Osteocyte (in vitro differentiated cells): ENCODE measurements around the gene TRPV4. TPM values are rescaled to one million over a fixed set of nuclear protein-coding genes. Genes with fewer than 3 reads are reported as not detected.

Experiments used
- DNase-seq: peaks from one replicate; pipeline ENCODE4 v3.0.0; 2021; ENCODE audit warnings: mixed read lengths; ENCODE audit not compliant: unreplicated experiment; ENCODE audit errors: extremely low spot score
- H3K27ac Mint-ChIP-seq: one replicate; pipeline ENCODE4 v1.8.0; 2021; ENCODE audit warnings: mild to moderate bottlenecking, mixed read lengths; ENCODE audit not compliant: unreplicated experiment
- H3K27me3 Mint-ChIP-seq: one replicate; pipeline ENCODE4 v1.8.0; 2021; ENCODE audit warnings: mixed read lengths; ENCODE audit not compliant: unreplicated experiment
- H3K36me3 Mint-ChIP-seq: one replicate; pipeline ENCODE4 v1.8.0; 2021; ENCODE audit warnings: mixed read lengths; ENCODE audit not compliant: unreplicated experiment
- H3K4me1 Mint-ChIP-seq: one replicate; pipeline ENCODE4 v1.8.0; 2021; ENCODE audit warnings: mixed read lengths; ENCODE audit not compliant: unreplicated experiment
- H3K4me3 Mint-ChIP-seq: one replicate; pipeline ENCODE4 v1.8.0; 2021; ENCODE audit warnings: mild to moderate bottlenecking, moderate library complexity, mixed read lengths; ENCODE audit not compliant: unreplicated experiment
- H3K9me3 Mint-ChIP-seq: one replicate; pipeline ENCODE4 v1.8.0; 2021; ENCODE audit warnings: mixed read lengths; ENCODE audit not compliant: unreplicated experiment
- total RNA-seq: library from RNA; stranded (reverse); gene quantifications from 2 replicates; pipeline ENCODE4 v1.2.1, GENCODE V29; 2021
- TF ChIP-seq, protein P1 (sequence below): fragments of 200-600 bp; sonication (generic); IDR thresholded peaks from 2 replicates; pipeline ENCODE4 v1.5.0; 2021; ENCODE audit warnings: antibody characterized with exemption, mild to moderate bottlenecking, moderate library complexity

Gene TRPV4
- total RNA-seq, 1 donor from 2014 or later = 1.6 TPM

DNA sequence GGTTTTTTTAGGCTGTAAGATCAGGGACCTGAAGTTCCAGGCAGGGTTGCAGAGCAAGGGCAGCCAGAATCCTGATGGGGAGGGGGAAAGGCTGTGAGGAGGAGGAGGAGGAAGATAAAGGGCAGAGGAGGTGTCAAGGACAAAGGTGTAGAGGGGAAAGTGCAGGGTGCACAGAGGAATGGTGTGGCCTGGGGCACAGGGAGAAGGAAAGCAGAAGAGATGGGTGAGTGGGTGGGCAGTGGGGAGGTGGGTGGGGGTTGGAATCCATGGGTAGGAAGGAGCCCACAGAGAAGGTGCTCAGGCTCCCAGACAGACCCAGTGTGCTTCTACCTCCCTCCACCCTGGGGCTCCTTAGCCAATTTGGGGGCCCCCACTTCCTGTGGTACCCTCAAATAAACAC lies 11.2 kb downstream of the TRPV4 start:
- TF ChIP-seq, protein P1, sequence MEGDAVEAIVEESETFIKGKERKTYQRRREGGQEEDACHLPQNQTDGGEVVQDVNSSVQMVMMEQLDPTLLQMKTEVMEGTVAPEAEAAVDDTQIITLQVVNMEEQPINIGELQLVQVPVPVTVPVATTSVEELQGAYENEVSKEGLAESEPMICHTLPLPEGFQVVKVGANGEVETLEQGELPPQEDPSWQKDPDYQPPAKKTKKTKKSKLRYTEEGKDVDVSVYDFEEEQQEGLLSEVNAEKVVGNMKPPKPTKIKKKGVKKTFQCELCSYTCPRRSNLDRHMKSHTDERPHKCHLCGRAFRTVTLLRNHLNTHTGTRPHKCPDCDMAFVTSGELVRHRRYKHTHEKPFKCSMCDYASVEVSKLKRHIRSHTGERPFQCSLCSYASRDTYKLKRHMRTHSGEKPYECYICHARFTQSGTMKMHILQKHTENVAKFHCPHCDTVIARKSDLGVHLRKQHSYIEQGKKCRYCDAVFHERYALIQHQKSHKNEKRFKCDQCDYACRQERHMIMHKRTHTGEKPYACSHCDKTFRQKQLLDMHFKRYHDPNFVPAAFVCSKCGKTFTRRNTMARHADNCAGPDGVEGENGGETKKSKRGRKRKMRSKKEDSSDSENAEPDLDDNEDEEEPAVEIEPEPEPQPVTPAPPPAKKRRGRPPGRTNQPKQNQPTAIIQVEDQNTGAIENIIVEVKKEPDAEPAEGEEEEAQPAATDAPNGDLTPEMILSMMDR = no peak
- H3K27me3 Mint-ChIP-seq = no peaks in the 10 kb centered on the region
- no peaks in the 10 kb centered on the region for H3K36me3 Mint-ChIP-seq
- H3K9me3 Mint-ChIP-seq = no peaks in the 10 kb centered on the region
- no peak overlapping the region for H3K4me3 Mint-ChIP-seq
- peaks cover 14% of the 10 kb centered on the region for H3K4me1 Mint-ChIP-seq
- DNase-seq = no peak
- H3K27ac Mint-ChIP-seq = no peak overlapping the region

DNA sequence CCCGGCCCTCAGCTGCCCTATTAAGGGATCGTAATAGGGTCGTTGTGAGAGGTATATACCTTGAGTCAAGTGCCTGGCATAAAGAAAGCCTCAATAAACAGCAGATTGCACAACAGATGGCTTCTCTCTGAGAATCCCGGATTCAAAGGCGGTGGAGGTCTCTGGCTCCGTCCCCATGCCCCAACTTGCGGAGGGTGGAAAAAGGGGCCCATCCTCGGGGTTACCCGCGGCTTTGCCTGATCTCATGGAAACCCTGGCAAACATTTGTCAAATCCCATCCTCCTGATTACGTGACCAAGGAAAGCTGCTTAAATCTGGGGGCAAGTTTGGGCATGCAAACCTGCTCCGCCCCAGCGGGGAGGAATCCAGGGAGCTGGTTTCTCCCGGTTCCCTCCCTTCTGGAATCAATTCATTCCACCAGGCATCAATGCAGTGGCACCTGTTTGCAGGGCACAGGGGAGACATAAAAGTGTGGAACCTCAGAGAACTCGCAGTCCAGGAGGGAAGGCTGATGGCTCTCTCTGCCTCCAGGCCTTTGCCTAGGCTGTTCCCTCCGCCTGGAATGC lies 12.3 kb downstream of the TRPV4 start:
- no peak for DNase-seq
- no peaks in the 10 kb centered on the region for H3K27me3 Mint-ChIP-seq
- no peaks in the 10 kb centered on the region for H3K9me3 Mint-ChIP-seq
- no peak overlapping the region for H3K27ac Mint-ChIP-seq
- TF ChIP-seq, protein P1 = no peak
- no peaks in the 10 kb centered on the region for H3K36me3 Mint-ChIP-seq
- peaks cover 14% of the 10 kb centered on the region for H3K4me1 Mint-ChIP-seq
- no peak overlapping the region for H3K4me3 Mint-ChIP-seq

DNA sequence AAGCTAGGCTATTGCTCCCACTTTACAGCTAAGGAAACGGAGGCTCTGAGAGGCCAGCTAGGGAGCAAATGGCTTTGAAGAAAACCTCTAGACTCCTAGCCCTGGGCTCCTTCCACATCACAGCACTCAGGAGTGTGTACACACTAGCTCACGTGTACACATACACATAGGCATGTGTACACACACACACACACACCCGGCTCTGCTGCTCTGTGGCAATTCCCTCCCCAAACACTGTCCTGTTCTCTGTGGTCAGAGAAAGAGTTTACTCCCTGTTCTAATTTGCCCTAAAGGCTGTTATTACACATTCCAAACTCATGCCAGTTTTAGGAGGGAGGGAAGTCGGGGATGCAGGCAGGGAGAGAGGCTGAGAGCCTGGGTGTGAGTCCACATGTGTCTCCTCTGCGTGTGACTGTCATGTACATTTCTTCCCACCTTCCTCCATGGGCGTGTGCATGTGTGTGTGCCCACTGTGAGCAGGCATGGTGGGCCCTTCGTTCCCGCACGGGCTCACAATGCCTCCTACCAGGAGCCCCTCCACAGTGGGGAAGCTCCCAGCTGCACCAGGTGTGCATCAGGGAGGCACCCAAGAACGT lies 14.2 kb downstream of the TRPV4 start:
- no peak for DNase-seq
- TF ChIP-seq, protein P1 = no peak
- H3K36me3 Mint-ChIP-seq = no peaks in the 10 kb centered on the region
- no peaks in the 10 kb centered on the region for H3K9me3 Mint-ChIP-seq
- peaks cover 14% of the 10 kb centered on the region for H3K4me1 Mint-ChIP-seq
- no peaks in the 10 kb centered on the region for H3K27me3 Mint-ChIP-seq
- H3K27ac Mint-ChIP-seq = no peak overlapping the region
- H3K4me3 Mint-ChIP-seq = no peak overlapping the region

DNA sequence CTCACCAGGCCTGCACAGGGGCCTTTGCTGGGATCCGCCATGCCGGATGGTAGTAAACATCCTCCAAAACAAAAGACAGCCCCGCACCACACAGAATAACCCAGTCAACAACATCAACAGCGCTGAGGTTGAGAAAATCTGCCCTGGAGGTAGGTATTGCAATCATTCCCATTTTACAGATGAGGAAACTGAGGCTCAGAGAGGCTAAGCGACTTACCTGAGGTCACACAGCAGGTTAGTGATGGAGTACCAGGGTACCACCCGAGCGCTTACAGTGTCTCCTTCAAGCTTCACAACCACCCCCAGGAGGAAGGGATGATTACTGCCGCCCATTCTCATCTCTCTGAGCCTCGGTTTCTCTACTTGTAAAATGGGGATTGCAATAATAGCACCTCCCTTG lies 14.9 kb downstream of the TRPV4 start:
- Mint-ChIP-seq H3K27ac (no peak overlapping the region), H3K9me3 (no peaks in the 10 kb centered on the region), H3K27me3 (no peaks in the 10 kb centered on the region), H3K36me3 (no peaks in the 10 kb centered on the region), H3K4me1 (peaks cover 13% of the 10 kb centered on the region), H3K4me3 (no peak overlapping the region)
- TF ChIP-seq, protein P1 = no peak
- DNase-seq = no peak

DNA sequence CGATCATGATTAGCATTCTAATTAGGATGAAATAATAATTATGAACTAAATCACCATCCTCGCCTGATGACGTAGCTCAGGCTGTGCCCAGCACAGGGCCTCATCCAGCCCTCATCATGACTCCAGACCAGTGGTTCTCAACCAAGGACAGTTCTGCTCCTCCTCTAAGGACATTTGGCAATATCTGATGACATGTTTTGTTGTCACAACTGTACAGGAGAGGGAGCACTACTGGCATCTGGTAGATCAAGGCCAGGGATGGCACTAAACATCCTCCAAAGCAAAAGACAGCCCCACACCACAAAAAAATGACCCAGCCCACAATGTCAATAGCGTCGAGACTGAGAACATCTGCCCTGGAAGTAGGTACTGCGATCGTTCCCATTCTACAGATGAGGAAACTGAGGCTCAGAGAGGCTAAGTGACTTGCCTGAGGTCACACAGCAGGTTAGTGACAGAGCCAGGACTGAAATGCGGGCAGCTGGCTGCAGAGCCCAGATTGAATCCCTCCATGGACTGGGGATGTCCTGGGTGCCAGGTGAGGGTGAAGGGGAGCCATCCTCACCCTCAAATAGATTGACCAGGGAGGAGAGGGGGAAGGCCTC lies 15.5 kb downstream of the TRPV4 start:
- no peak for DNase-seq
- H3K27ac Mint-ChIP-seq = no peak overlapping the region
- TF ChIP-seq, protein P1 = no peak
- no peaks in the 10 kb centered on the region for H3K9me3 Mint-ChIP-seq
- peaks cover 11% of the 10 kb centered on the region for H3K4me1 Mint-ChIP-seq
- H3K27me3 Mint-ChIP-seq = no peaks in the 10 kb centered on the region
- H3K36me3 Mint-ChIP-seq = no peaks in the 10 kb centered on the region
- no peak overlapping the region for H3K4me3 Mint-ChIP-seq
